OCI-LY3 (cell line): Measurements from ENCODE around the gene SCGB1C1.
"Not testable (repeated sequence)": the region's sequence is repeated elsewhere in the genome, so short reads cannot be mapped to it uniquely, and the experiment has no call there.

ENCODE experiments used
- H2AFZ ChIP-seq: fragments of 200-600, 300-600 bp; shearing (Covaris generic); 2 replicates; pipeline ENCODE4 v1.6.0; 2014; ENCODE audit warnings: antibody characterized with exemption, low read depth, low read length
- H3K27ac ChIP-seq: fragments of 200-600, 300-600 bp; sonication (generic); 2 replicates; pipeline ENCODE4 v1.5.1; 2014; ENCODE audit warnings: mild to moderate bottlenecking, low read length, moderate library complexity, mixed read lengths
- H3K27me3 ChIP-seq: fragments of 200-600, 300-600 bp; sonication (generic); 2 replicates; pipeline ENCODE4 v1.6.1; 2014; ENCODE audit warnings: low read depth, low read length, mixed read lengths
- H3K36me3 ChIP-seq: fragments of 200-600, 300-600 bp; sonication (generic); replicated peaks from 2 replicates; pipeline ENCODE3; 2014; ENCODE audit warnings: low read depth, low read length, mixed read lengths
- H3K4me1 ChIP-seq: fragments of 300-600, 200-600 bp; sonication (generic); 2 replicates; pipeline ENCODE4 v1.6.1; 2014; ENCODE audit warnings: low read length, mixed read lengths
- H3K4me2 ChIP-seq: fragments of 200-600, 300-600 bp; sonication (generic); 2 replicates; pipeline ENCODE4 v1.6.1; 2014; ENCODE audit warnings: low read length, mixed read lengths
- H3K4me3 ChIP-seq: fragments of 300-600, 200-600 bp; sonication (generic); 2 replicates; pipeline ENCODE4 v1.5.1; 2014; ENCODE audit warnings: antibody characterized with exemption, mild to moderate bottlenecking, low read length, moderate library complexity
- H3K79me2 ChIP-seq: fragments of 300-600, 200-600 bp; shearing (Covaris generic); 2 replicates; pipeline ENCODE4 v1.6.1; 2014; ENCODE audit warnings: mild to moderate bottlenecking, low read length, mixed read lengths
- H3K9ac ChIP-seq: fragments of 300-600, 200-600 bp; shearing (Covaris generic); 2 replicates; pipeline ENCODE4 v1.6.0; 2014; ENCODE audit warnings: mild to moderate bottlenecking, low read length, moderate library complexity
- H3K9me3 ChIP-seq: fragments of 200-600, 300-600 bp; shearing (Covaris generic); 2 replicates; pipeline ENCODE4 v1.6.1; 2014; ENCODE audit warnings: low read length, mixed read lengths; ENCODE audit not compliant: insufficient read depth
- H4K20me1 ChIP-seq: fragments of 200-600, 300-600 bp; sonication (generic); 2 replicates; pipeline ENCODE4 v1.6.1; 2016; ENCODE audit warnings: low read length, mixed read lengths; ENCODE audit not compliant: insufficient read depth
- EZH2phosphoT487 ChIP-seq: fragments of 200-600 bp; shearing (Covaris generic); IDR thresholded peaks from 2 replicates; pipeline ENCODE4 v1.6.1; 2018; ENCODE audit warnings: antibody characterized with exemption, mixed run types, low read depth
- TF ChIP-seq, protein P1 (sequence below): fragments of 200-600, 300-600 bp; sonication (generic); IDR thresholded peaks from 2 replicates; pipeline ENCODE4 v1.5.1; 2014; ENCODE audit warnings: antibody characterized with exemption, low read length, low read depth

Gene SCGB1C1

DNA sequence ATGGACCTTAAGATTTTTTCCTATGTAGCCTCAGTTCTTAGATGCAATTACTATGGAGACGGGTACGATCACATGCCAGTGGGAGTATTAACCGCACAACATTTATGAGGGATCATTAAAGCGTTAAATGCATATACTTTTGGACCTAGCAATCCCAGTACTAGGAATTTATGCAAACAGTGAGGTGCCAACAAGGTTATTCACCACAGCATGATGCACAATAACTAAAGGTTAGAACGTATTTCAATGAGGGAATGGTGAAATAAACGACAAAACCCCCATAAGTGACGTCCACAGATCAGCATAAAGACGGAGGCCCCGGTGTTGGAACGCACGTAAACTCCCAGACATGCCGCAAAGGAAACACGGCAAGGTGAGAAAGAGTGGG lies 42.7 kb downstream of the SCGB1C1 start:
- Histone ChIP-seq H3K9ac (peak overlapping the region; percentile 82), H3K27me3 (no peaks in the 10 kb centered on the region), H3K4me2 (peak overlapping the region; percentile 94), H3K4me3 (peak overlapping the region; percentile 97), H3K36me3 (no peaks in the 10 kb centered on the region), H4K20me1 (no peaks in the 10 kb centered on the region; the same call in 1 of the 2 replicates), H3K79me2 (peaks cover 44% of the 10 kb centered on the region), H3K27ac (0 out of 2 replicates have a peak overlapping the region, but pooled peaks have one; percentile 25), H3K4me1 (peaks cover 15% of the 10 kb centered on the region), H3K9me3 (no peaks in the 10 kb centered on the region), H2AFZ (peak overlapping the region; percentile 55)
- TF ChIP-seq EZH2phosphoT487 = no peak
- TF ChIP-seq, protein P1, sequence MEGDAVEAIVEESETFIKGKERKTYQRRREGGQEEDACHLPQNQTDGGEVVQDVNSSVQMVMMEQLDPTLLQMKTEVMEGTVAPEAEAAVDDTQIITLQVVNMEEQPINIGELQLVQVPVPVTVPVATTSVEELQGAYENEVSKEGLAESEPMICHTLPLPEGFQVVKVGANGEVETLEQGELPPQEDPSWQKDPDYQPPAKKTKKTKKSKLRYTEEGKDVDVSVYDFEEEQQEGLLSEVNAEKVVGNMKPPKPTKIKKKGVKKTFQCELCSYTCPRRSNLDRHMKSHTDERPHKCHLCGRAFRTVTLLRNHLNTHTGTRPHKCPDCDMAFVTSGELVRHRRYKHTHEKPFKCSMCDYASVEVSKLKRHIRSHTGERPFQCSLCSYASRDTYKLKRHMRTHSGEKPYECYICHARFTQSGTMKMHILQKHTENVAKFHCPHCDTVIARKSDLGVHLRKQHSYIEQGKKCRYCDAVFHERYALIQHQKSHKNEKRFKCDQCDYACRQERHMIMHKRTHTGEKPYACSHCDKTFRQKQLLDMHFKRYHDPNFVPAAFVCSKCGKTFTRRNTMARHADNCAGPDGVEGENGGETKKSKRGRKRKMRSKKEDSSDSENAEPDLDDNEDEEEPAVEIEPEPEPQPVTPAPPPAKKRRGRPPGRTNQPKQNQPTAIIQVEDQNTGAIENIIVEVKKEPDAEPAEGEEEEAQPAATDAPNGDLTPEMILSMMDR = no peak

DNA sequence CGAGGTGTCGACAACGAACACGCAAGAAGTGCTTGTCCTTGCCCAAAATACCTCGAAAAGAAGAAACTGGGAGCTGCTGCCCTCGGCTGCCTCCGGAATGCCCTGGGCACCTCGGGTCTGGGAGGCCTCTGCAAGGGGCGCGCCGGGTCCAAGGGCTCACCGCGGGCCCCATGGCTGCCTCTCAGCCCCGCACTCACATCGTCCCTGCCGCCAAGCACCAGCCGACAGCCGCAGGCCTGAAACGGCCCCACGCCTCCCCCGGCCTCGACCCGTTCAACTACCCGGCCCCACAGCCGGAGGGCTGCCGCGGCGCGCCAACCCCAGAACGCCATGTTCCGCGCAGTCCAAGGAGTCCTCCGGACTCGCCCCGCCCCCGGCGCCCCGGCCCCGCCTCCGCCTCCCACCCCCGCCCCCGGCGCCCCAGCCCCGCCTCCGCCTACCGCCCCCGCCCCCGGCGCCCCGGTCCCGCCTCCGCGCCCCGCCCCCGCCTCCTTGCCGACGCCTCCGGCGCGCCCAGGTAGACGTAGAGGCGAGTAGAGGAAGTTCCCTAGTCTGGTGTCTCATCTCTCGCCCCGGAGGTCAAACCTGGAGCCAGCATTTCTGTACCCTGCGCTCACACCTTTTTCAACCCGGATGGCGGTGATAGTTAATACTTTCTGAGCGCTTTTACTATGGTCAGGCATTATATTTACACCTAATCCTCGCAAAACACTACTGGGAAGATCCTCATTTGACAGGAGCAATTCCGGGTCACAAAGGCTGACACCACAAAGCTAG lies 43.3 kb downstream of the SCGB1C1 start, which contains the start of gene SIRT3:
SIRT3 (minus strand) TSS at position 346 of the 777 bp plus-strand sequence; CDS start at position 332, 14 bp downstream.
- H3K79me2 ChIP-seq = peaks cover 45% of the 10 kb centered on the region
- peak within 1 kb of the TSS; percentile 97 for H2AFZ ChIP-seq
- peak within 1 kb of the TSS; percentile 99 for H3K9ac ChIP-seq
- H3K36me3 ChIP-seq = peaks cover under 1% of the 10 kb centered on the region
- peaks cover 15% of the 10 kb centered on the region for H3K4me1 ChIP-seq
- TF ChIP-seq, protein P1 = no peak
- no peak for TF ChIP-seq EZH2phosphoT487
- H4K20me1 ChIP-seq = no peaks in the 10 kb centered on the region; the same call in 1 of the 2 replicates
- H3K4me2 ChIP-seq = peak within 1 kb of the TSS; percentile 94
- H3K27ac ChIP-seq = peak within 1 kb of the TSS; percentile 93
- H3K9me3 ChIP-seq = no peaks in the 10 kb centered on the region
- H3K27me3 ChIP-seq = no peaks in the 10 kb centered on the region
- H3K4me3 ChIP-seq = peak within 1 kb of the TSS; percentile 99

DNA sequence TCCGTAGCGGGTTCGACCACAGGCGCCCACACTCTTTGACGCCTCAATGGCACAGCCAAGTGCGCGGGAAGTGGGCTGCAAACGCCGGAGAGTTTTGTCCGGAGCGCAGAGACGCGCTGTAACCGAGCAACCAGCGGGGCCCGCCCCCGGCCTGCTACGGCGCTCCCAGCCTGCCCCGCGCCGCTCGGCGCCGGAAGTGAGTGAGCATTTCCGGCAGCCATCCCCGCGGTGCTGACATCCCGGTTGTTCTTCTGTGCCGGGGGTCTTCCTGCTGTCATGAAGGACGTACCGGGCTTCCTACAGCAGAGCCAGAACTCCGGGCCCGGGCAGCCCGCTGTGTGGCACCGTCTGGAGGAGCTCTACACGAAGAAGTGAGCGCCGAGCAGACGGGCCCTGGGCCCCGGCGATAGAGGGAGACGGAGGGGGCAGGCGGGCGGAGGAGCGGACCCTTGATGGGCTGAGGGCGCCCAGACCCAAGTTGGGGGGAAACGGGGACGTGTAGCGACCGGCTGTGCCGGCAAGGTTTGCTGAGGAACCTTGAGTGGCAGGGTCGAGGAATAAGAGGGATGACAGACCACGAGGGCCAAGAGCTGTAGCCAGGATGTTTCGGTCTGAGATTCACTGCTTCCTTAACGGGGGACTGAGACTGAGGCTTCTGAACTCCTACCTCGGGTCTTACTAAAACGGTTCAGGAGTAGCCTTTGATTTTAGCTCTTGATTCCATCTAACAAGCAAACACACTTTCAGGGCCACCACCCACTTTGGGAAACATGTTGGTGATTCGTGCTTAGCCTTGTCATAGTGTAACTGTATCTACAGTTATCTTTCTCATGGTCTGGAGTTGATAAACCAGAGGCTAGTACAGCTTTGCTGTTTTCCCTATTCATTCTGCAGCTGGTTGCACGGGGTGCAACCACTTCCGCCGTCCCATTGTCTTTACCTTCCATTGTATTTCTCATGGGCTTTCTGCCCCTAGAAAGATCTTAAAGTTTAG lies 44.2 kb downstream of the SCGB1C1 start, which contains the start of gene PSMD13:
PSMD13 (plus strand) TSS at position 203 of the 994 bp plus-strand sequence; CDS start at position 277, 74 bp downstream.
- Histone ChIP-seq H3K79me2 (peaks cover 54% of the 10 kb centered on the region), H3K27ac (peak within 1 kb of the TSS; percentile 93)

DNA sequence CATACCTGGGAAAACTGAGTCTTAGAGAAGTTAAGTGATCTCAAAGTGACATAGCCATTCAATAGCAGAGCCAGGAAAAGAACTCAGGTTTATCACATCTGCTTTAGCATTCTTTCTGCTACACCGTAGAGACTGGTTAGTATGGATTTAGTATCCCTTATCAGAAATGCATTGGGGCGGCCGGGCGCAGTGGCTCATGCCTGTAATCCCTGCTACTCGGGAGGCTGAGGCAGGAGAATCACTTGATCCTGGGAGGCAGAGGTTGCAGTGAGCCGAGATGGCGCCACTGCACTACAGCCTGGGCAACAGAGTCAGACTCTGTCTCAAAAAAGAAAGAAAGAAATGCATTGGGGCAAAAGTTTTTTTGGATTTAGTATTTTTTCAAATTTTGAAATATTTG lies 45.5 kb downstream of the SCGB1C1 start:
- peak overlapping the region; percentile 99 for H3K4me3 ChIP-seq
- peaks cover 58% of the 10 kb centered on the region for H3K79me2 ChIP-seq
- H3K4me2 ChIP-seq = peak overlapping the region; percentile 91

More for the DNA sequence above, 44.2 kb downstream of the SCGB1C1 start, which contains the start of gene PSMD13:
- peak within 1 kb of the TSS; percentile 94 for H3K4me2 ChIP-seq
- H4K20me1 ChIP-seq = peaks cover 4% of the 10 kb centered on the region; the same call in 1 of the 2 replicates
- peak within 1 kb of the TSS; percentile 97 for H2AFZ ChIP-seq
- H3K9me3 ChIP-seq = no peaks in the 10 kb centered on the region
- H3K36me3 ChIP-seq = peaks cover 9% of the 10 kb centered on the region
- peaks cover 15% of the 10 kb centered on the region for H3K4me1 ChIP-seq
- peak within 1 kb of the TSS; percentile 99 for H3K9ac ChIP-seq
- no peaks in the 10 kb centered on the region for H3K27me3 ChIP-seq
- no peak for TF ChIP-seq EZH2phosphoT487
- TF ChIP-seq, protein P1 = no peak
- H3K4me3 ChIP-seq = peak within 1 kb of the TSS; percentile 99

More for the DNA sequence above, 45.5 kb downstream of the SCGB1C1 start:
- H3K27ac ChIP-seq, H4K20me1 ChIP-seq, H2AFZ ChIP-seq, H3K9ac ChIP-seq, H3K9me3 ChIP-seq, H3K27me3 ChIP-seq: not testable (repeated sequence)
- Histone ChIP-seq H3K36me3 (peaks cover 18% of the 10 kb centered on the region), H3K4me1 (peaks cover 15% of the 10 kb centered on the region)
